Measurements from ENCODE around the gene CCL15. TPM values are rescaled to one million over a fixed set of nuclear protein-coding genes. Genes with fewer than 3 reads are reported as not detected.
"Not testable (repeated sequence)": the region's sequence is repeated elsewhere in the genome, so short reads cannot be mapped to it uniquely, and the experiment has no call there.

The CCL15 gene
- total RNA-seq, 1 donor from 2014 or later = not detected

DNA sequence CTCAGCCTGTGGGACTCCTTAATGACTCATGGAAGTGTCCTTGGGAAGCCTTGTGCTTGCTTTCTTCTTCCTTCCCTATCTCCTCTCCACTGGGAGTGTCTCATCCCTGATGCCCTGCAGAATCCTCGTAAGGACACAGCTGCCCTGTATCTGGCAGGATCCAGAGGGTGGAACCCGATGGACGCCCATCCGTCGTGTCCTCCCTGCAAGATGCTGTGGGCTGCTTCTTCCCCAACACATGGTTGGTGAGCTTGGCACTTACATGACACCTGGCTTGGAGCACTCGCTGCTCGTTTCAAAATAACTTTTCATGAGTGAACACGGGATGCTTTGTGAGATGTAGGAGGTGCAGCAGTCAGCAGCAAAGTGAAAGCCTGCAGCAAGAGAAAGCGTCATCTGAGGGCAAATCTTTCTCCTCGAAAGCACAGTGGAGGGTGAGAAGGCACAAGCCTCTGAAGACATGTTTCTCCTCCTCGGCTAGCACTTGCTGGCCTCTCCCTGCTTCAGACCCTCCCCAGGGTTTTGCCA is 3.3 kb downstream of the CCL15 start:
- no peak for DNase-seq (ENCODE audit: extremely low read depth, low read depth, low spot score)

DNA sequence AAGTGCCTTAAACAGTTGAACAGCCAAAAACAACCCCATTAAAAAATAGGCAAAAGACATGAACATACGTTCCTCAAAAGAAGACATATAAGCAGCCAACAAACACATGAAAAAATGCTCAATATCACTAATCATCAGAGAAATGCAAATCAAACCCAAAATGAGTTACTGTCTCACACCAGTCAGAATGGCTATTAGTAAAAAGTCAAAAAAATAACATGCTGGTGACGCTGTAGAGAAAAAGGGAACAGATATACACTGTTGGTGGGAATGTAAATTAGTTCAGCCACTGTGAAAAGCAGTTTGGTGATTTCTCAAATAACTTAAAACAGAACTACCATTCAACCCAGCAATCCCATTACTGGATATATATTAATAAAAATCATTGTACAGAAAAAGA is 6.0 kb downstream of the CCL15 start:
- not testable (repeated sequence) for DNase-seq (ENCODE audit: extremely low read depth, low read depth, low spot score)

DNA sequence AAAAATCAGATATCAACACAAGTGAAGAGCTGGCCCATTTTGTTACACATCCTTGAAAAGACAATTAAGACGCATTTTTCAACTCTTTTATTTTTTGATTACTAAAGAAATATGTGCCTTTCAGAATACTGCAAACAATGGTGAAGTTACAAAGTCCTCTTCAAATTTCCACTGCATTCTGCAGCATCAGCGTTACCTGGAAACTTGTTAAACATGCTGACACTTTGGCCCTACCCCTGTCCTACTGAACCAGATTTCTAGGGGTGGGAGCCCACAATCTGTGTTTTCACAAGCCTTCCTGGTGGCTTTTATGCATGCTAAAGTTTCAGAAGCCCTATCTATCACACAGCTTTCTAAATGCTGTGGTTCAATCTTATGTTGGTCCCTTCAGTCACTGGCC is 10.3 kb downstream of the CCL15 start:
- DNase-seq (ENCODE audit: extremely low read depth, low read depth, low spot score) = no peak

DNA sequence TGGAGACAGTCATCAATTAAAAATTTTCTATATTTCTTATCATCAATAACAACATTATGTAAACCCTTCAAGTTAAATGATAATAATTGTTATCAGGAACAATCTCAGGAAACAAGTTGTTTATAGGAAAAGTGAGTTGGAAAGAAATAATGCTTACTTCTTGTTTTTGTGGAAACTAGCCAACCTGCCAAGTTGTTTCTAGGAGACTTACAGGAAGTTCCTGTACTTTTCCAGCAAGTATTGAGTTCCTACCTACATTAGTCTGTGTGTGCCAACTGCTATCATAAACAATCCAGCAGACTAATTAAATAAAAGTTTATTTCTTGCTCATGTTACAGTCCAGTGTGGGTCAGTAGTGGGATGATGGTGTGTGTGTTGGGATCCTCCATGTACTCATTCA is 13.2 kb downstream of the CCL15 start:
- DNase-seq (ENCODE audit: extremely low read depth, low read depth, low spot score) = no peak

DNA sequence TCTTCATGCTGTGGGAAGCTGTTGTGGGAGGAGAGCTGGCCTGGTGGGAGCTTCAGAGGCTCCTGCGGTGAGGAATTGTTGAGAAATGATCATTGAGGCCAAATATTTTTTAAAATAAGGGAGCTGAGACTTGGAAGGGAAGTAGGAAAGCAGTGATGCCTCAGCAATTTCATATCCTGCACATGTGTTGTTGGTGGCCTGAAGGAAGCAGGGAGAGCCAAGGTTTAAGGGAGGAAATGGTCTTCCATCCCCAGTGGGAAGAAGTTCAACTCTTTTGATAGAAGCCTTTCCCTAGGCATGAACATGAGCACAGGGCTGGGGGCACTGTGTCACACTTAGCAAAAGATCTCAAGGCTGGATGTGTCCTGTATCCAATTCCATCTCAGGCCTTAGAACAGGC is 14.7 kb downstream of the CCL15 start, which contains the start of gene CCL14:
Gene CCL14, minus strand, starts transcription at position 87 of the 400 bp plus-strand sequence. Its CDS starts 80 bp downstream, at position 7.
- DNase-seq (ENCODE audit: extremely low read depth, low read depth, low spot score) = no peak

DNA sequence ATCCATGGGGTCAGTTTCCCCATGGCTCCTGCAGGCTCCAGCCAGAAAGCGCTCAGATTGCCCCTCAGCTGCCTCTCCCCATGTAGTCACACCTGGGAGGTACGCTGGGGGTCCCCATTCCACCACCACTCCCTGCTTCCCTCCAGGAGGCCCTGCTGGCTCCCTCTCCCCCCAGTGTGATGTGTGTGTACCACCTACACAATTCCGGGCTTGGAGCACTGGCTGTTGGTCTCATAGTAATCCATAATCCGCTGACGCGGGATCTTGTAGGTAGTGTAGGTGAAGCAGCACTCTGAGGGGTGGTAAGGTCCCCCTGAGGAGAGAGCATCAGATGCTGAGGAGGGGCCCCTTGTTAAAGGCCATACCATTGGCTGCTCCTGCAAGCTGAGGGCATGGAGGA is 17.2 kb downstream of the CCL15 start:
- DNase-seq (ENCODE audit: extremely low read depth, low read depth, low spot score) = no peak

DNA sequence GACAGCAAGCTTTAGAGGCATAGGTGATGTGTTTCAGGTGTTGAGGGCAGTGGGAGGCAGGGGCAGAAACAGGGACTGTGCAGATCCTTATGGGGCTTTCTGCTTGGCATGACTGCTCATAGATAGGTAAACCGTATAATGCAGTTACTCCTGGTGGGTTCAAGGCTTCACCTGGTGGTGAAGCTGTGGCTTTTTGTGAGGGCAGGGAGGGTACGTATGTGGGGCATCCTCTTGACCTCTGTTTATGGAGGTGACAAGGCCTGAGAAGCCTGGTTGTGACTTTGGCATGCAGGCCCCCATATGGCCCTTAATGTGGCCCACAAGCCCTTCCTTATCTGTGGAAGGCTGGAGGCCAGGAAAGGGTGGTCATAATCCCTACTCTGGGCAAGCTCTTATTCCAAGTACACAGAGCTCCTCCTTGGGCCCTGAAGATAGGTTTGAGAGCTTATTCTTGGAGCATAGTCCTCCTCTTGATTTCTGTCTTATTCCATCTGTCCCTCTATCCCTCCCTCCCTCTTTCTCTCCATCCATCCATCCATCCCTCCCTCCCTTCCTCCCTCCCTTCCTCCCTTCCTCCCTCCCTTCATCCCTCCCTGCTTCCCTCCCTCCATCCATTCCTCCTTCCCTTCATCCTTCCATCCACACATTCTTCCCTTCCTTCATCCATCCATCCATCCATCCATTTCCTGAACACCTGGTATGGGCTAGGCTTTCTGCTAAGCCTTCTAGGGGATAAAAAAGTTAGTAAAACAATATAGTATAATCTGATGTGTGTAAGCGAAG is 18.8 kb downstream of the CCL15 start:
- DNase-seq (ENCODE audit: extremely low read depth, low read depth, low spot score) = no peak

DNA sequence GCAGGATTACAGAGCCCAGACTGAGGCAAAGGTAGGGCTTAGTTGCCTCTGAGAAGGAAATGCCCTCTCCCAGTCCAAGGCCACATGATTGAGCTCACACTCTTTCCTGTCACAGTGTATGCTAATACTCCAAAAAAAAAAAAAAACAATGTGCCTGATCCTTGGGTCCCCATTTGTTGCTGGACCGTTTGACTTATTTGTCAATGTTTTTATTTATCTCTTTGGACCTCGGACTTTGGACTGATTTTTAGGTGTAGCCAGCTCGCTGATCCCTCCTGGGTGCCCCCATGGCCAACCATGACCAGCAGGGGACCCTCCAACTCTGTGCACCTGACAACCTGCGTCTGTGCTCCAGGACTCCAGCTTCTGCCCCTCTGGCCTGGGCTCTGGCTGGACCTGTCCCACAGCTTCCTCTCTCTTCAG is 19.4 kb downstream of the CCL15 start:
- DNase-seq (ENCODE audit: extremely low read depth, low read depth, low spot score) = no peak

DNA sequence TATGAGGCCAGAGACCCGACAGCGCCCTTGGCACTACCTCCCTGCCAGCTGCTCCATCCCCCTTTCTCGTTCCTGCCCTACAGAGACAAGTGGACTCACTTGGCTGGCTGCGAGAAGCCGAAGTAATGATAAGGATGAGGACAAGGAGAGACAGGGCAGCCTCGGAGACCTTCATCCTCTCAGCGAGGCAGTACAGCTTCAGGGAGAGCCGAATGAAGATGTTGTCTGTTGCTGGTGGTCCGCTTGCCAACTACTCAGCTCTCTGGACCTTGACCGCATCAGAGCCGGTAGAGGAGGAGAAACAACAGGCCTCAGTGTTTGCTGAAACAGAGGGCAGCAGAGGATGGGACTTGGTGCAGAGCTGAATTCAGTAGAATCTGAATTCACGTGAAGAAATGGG is 20.1 kb downstream of the CCL15 start, which contains the start of gene CCL16:
Gene CCL16, minus strand, starts transcription at position 252 of the 400 bp plus-strand sequence. Its CDS starts 77 bp downstream, at position 175.
- no peak for DNase-seq (ENCODE audit: extremely low read depth, low read depth, low spot score)

DNA sequence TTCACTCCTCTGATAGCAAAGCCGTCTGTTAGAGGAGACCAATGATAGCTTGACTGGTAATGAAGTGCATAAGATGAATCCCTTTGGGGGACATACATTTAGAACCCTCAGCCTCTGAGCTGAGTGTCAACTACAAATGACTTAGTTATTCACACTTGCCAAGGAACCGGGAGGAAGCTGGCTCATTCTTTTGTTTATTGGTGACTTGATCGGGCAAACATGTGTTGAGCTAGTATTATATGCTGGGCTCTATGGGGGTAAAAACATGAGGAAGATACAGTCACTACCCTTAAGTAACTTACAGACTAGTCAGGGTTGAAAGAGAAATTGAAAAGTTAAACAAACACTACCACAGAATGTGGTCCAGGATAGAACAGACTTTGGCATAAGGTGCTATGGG is 23.0 kb downstream of the CCL15 start:
- no peak for DNase-seq (ENCODE audit: extremely low read depth, low read depth, low spot score)

DNA sequence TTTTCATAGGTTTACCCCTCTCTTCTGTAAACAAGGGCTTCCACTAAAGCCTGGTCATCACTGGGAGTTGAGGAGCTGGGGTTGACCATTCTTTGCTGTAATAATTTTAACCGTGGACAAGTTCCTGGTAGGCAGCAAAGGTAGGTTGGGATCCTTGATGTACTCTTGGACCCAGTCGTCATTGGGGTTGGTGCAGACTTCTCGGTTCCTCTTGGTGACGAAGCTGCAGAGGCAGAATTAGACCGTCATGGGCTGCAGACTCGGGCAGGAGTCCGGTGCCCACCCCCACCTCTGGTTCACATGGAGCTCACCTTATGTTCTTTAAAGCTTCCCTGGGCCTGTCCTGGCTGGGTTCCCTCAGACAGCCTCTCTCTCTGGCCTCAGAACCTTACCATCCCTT is 23.8 kb downstream of the CCL15 start:
- no peak for DNase-seq (ENCODE audit: extremely low read depth, low read depth, low spot score)

DNA sequence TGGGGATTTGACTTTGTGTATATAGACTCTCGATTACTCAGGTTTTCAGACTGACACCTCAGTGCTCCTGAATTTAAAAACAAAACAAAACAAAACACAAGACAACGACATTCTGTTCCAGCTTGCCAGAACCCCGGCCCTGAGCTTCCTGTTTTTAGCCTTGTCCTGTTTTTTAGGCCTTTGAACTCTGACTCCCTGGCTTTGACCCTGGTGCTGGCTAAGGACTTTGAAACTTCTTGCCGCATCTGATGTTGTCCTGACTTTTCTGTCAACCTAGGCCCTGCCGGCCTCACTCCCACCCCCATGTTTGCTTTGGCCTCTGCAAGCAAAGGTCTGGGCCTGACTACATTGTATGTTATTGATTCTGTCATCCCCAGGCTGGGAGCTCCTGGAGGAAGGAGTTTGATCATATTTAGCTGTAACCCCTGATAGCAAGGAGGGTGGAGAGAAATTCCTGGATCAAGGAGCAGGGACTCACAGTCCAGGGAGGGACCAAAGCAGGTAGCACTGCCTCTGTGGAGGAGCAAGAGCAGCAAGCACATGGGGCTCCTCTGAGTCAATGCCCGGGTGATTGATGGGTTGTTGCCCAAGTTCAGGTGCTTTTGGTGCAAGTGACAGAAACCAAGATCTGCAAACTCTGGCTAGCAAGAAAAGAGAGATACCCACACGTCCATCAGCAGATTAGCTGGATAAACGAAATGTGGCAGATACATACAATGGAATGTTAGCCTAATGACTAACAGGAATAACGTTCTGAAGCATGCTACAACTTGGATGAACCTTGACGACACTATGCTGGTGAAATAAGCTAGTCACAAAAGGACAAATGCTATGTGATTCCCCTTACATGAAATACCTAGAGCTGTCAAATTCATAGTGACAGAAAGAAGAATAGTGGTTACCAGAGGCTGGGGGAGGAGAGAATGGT is 27.8 kb downstream of the CCL15 start:
- DNase-seq (ENCODE audit: extremely low read depth, low read depth, low spot score) = no peak

DNA sequence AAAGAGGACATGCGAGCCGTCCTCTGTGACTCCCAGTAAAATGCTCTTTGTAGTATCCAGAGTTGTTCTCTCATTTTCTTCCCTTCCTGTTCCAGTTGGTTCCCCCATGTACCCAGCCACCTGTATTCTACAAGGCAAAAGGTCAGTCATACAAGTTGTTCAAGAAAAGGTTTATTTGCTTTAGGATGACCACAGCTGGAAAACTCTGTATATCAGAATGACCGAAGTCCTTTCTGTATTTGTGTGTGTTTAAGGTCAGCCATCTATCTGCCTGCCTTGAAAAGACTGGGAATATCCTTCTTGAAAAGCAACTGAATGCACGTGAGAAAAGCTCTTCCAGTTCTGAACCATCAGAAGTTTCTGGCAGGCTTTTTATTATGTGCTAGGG is 28.4 kb downstream of the CCL15 start:
- DNase-seq (ENCODE audit: extremely low read depth, low read depth, low spot score) = no peak

DNA sequence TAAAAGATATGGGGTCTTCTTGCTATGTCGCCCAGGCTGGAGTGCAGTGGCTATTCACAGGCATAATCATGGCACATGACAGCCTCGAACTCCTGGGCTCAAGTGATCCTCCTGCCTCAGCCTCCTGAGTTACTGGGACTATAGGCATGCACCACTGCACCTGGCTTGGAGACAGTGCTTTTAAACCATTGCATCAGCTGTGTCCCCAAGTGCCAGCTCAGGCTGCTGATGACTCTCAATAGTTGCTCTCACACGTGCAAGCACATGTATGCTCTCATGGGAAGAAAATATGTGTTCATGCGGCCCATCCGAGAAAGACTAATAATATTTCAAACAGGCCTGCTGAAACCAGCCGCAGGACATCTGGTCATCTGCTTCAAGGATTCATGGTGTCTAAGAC is 28.8 kb downstream of the CCL15 start:
- no peak for DNase-seq (ENCODE audit: extremely low read depth, low read depth, low spot score)

DNA sequence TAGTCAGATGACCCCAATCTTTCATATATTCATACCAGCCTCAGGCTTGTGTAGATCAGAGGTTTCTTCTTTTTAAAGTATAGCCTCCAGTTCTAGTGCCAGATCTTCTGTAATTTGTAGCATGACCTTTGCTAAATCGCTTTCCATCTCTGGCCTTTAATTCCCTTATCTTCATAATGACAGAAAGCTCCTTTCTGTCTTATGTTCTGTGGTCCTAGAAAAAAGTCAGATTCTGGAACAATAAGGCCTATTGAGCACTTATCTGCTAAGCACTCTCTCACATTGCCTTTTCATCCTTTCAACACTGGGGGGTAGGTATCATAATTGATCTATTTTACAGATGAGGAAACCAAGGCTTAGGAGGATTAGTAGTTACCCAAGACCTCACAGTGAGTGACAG is 29.3 kb downstream of the CCL15 start:
- no peak for DNase-seq (ENCODE audit: extremely low read depth, low read depth, low spot score)

DNA sequence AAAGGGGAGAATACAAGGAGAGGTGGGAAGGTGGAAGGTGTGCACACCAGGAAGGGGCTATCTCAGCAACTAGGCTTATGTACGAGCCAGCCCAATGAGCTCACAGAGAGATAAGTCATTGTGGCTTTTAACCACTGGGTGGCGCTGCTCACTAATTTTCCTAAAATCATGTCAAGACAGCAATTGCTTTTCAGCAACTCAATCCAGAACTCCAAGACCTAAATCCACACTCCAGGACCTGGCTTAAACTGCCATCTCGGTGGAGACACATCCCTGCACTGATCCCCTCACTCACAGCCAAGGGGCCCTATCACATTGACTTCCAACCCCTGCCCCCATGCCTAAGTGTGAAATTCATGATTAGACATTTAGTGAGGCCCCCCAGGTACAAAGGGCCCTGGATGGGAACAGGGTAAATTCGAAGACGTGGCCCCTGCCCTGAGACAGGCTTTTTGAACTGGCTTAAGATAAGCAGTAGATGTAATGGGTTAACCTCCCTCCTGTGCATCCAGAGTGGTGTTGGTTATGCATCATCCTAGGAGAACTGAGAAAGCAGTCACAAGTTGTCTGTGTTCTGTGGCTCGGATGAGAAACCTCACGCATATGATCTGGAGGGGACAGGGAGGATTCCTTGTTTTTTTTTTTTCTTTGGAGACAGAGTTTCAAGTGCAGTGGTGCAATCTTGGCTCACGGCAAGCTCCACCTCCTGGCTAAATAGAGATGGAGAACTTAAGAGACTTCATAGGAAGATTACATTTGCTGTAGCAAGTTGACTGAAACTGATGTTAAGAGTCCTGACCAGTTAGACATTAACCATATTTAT is 31.6 kb downstream of the CCL15 start:
- peak; percentile 72 for DNase-seq (ENCODE audit: extremely low read depth, low read depth, low spot score)

DNA sequence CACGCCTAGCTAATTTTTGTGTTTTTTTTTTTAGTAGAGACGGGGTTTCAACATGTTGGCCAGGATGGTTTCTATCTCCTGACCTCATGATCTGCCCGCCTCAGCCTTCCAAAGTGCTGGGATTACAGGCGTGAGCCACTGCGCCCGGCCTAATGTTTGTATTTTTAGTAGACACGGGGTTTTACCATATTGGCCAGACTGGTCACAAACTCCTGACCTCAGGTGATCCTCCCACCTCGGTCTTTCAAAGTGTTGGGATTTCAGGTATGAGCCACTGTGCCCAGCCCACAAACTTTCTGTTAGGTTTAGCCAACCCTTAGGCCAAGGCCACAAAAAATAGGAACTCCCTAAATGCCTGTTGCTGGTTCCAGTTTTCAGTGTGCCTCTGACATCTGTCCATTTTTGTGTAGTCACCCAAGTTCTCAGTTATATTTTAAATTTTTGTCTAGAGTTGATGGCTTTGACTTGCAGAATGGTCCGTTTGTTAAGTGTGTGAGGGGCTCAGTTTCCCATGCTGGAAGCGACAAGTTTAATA is 32.8 kb downstream of the CCL15 start:
- no peak for DNase-seq (ENCODE audit: extremely low read depth, low read depth, low spot score)

DNA sequence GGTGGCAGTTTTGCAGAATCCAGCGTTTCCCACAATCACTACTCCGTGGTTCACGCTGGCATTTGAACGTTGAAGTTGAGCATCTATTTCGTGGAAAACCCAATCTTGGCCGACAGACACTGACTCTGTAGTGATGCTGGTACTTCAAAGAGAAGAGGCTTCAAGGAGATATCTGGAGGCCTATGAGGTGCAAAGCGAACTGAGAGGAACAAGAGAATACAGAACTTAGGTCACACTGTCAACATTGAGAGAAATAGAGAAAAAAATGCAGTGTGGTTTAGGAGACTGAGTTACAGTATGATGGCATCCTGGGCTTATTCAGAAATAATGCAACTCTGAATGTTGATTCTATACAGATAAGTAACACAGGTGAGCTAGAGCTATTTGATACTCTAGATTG is 36.1 kb downstream of the CCL15 start:
- no peak for DNase-seq (ENCODE audit: extremely low read depth, low read depth, low spot score)

DNA sequence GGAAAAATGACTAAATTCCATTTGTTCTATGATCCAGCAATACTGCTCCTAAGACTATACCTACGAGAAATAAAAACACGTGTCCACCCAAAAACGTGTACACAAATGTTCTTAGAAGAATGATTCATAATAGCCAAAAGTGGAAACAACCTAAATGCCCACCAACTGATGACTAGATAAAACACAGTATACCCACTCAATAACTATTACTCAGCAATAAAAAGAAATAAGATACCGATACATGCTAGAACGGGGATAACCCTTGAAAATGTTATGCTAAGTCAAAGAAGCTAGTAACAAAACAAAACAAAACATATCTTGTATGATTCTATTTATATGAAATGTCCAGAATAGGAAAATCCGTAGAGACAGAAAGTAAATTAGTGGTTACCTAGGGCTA is 37.7 kb downstream of the CCL15 start:
- no peak for DNase-seq (ENCODE audit: extremely low read depth, low read depth, low spot score)

DNA sequence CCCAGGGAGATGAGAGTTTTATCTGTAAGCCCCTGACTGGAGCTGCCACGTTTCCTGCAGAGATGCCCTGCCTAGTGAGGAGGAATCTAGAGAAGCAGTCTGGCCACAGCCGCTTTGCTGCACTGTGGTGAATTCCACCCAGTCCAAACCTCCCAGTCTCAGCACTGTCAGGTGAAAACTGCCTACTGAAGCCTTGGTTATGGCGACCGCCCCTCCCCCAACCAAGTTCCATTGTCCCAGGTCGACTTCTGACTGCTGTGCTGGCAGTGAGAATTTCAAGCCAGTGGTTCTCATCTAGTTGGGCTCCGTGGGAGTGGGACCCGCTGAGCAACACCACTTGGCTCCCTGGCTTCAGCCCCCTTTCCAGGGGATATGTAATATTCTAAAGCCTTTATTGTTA is 47.6 kb downstream of the CCL15 start:
- DNase-seq (ENCODE audit: extremely low read depth, low read depth, low spot score) = no peak
